Measurements from ENCODE around the gene YY1. TPM values are rescaled to one million over a fixed set of nuclear protein-coding genes. Genes with fewer than 3 reads are reported as not detected.

YY1 gene
- total RNA-seq, 1 donor from 2014 or later, result 87.5 TPM

DNA sequence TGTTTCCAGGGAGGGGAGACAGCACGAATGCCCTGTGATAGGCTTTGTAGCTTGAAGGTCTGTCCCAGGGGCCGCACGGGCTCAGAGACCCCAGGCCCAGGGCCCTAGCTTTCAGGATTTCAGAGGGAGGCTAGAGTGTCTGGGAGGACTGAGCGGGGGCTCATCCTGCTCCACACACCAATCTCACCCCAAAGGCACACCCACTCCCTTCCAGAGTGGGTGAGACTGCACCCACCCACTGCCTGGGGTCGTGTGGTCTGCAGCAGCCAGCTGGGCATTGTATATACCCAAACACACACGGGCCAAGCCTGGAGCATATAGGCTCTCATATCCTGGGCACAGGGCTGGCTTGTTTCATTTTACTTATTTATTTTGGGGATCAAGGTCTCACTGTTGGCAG, 78.4 kb downstream of the YY1 start:
- Histone ChIP-seq H3K4me2 (ENCODE audit: low read length) (no peak overlapping the region), H3K4me1 (ENCODE audit: insufficient read depth, low read length) (no peaks in the 10 kb centered on the region), H3K27ac (ENCODE audit: low read depth, low read length) (no peak overlapping the region), H3K79me2 (ENCODE audit: insufficient read depth, low read length) (no peaks in the 10 kb centered on the region), H3K27me3 (ENCODE audit: insufficient read depth, low read length) (no peaks in the 10 kb centered on the region), H2AFZ (ENCODE audit: low read depth, low read length) (no peak overlapping the region), H3K9me3 (ENCODE audit: insufficient read depth, low read depth, low read length) (no peaks in the 10 kb centered on the region), H3K9ac (ENCODE audit: low read length) (no peak overlapping the region), H3K4me3 (ENCODE audit: insufficient read depth, low read depth, low read length) (no peak overlapping the region), H3K36me3 (ENCODE audit: insufficient read depth, low read length) (no peaks in the 10 kb centered on the region), H4K20me1 (ENCODE audit: insufficient read depth, low read length) (no peaks in the 10 kb centered on the region)
- Mint-ChIP-seq H3K9me3 (ENCODE audit: unreplicated experiment) (no peaks in the 10 kb centered on the region), H3K4me1 (ENCODE audit: low read depth, unreplicated experiment) (peaks cover 2% of the 10 kb centered on the region), H3K36me3 (ENCODE audit: low read depth, unreplicated experiment) (no peaks in the 10 kb centered on the region), H3K4me3 (ENCODE audit: unreplicated experiment) (no peak overlapping the region), H3K27ac (ENCODE audit: unreplicated experiment) (no peak overlapping the region), H3K27me3 (ENCODE audit: low read depth, unreplicated experiment) (peaks cover 23% of the 10 kb centered on the region)
- FAIRE-seq, result no peak
- no peak for DNase-seq (ENCODE audit: low read depth)
- no peak for TF ChIP-seq EZH2 (IDR thresholded peaks at IDR 0.05; ENCODE audit: insufficient read depth, low read length)
- TF ChIP-seq, protein P1, sequence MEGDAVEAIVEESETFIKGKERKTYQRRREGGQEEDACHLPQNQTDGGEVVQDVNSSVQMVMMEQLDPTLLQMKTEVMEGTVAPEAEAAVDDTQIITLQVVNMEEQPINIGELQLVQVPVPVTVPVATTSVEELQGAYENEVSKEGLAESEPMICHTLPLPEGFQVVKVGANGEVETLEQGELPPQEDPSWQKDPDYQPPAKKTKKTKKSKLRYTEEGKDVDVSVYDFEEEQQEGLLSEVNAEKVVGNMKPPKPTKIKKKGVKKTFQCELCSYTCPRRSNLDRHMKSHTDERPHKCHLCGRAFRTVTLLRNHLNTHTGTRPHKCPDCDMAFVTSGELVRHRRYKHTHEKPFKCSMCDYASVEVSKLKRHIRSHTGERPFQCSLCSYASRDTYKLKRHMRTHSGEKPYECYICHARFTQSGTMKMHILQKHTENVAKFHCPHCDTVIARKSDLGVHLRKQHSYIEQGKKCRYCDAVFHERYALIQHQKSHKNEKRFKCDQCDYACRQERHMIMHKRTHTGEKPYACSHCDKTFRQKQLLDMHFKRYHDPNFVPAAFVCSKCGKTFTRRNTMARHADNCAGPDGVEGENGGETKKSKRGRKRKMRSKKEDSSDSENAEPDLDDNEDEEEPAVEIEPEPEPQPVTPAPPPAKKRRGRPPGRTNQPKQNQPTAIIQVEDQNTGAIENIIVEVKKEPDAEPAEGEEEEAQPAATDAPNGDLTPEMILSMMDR (IDR thresholded peaks at IDR 0.05; ENCODE audit: insufficient read depth, low read depth, low read length), result no peak

DNA sequence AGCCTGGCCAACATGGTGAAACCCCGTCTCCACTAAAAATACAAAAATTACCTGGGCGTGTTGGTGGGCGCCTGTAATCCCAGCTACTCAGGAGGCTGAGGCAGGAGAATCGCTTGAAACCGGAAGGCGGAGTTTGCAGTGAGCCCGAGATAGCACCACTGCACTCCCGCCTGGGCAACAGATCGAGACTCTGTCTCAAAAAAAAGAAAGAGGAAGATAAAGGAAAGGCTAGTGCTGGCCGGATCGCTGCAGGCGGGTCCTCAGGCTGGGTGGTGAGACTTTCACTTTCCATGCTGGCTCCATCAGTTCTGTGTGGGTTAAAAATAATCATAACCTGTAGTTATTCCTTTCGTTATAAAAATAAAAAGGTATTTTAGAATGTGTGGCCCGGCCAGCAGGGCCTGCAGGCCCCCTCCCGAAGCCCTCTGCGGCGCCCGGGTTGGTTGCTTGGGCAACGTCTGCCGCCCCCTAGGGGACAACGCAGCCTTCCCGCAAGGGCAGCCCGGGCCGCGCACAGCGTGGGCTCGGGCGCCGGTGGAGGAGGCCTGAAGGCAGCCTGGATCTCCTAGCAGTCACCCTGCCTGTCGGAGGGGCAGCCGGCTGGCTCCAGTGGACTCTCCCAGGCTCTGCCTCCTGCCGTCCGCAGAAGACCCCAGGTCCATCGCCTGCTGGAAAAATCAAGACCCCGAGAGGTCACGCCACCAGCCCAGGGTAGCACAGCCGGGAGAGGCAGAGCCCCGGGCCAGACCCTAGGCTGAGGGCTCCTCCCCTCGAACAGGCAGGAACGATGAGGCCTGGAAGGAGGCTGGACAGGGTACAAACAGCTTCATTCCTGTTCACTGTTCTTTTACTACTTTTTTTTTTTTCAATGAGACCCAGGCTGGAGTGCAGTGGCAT, 79.2 kb downstream of the YY1 start:
- peak overlapping the region; percentile 45 for H3K4me2 ChIP-seq (ENCODE audit: low read length)
- H3K9me3 ChIP-seq (ENCODE audit: insufficient read depth, low read depth, low read length), result no peaks in the 10 kb centered on the region
- Mint-ChIP-seq H3K4me3 (ENCODE audit: unreplicated experiment) (peak overlapping the region; percentile 45), H3K27ac (ENCODE audit: unreplicated experiment) (no peak overlapping the region), H3K36me3 (ENCODE audit: low read depth, unreplicated experiment) (no peaks in the 10 kb centered on the region), H3K4me1 (ENCODE audit: low read depth, unreplicated experiment) (peaks cover 2% of the 10 kb centered on the region), H3K27me3 (ENCODE audit: low read depth, unreplicated experiment) (peaks cover 27% of the 10 kb centered on the region), H3K9me3 (ENCODE audit: unreplicated experiment) (no peaks in the 10 kb centered on the region)
- TF ChIP-seq EZH2 (IDR thresholded peaks at IDR 0.05; ENCODE audit: insufficient read depth, low read length), result no peak
- TF ChIP-seq, protein P1 (IDR thresholded peaks at IDR 0.05; ENCODE audit: insufficient read depth, low read depth, low read length), result peak; percentile 46
- H3K27me3 ChIP-seq (ENCODE audit: insufficient read depth, low read length), result no peaks in the 10 kb centered on the region
- no peaks in the 10 kb centered on the region for H3K79me2 ChIP-seq (ENCODE audit: insufficient read depth, low read length)
- H4K20me1 ChIP-seq (ENCODE audit: insufficient read depth, low read length), result no peaks in the 10 kb centered on the region
- peak overlapping the region; percentile 32 for H2AFZ ChIP-seq (ENCODE audit: low read depth, low read length)
- no peaks in the 10 kb centered on the region for H3K4me1 ChIP-seq (ENCODE audit: insufficient read depth, low read length)
- H3K27ac ChIP-seq (ENCODE audit: low read depth, low read length), result no peak overlapping the region
- H3K36me3 ChIP-seq (ENCODE audit: insufficient read depth, low read length), result no peaks in the 10 kb centered on the region
- DNase-seq (ENCODE audit: low read depth) (peak; percentile 14), FAIRE-seq (no peak)
- no peak overlapping the region for H3K9ac ChIP-seq (ENCODE audit: low read length)
- no peak overlapping the region for H3K4me3 ChIP-seq (ENCODE audit: insufficient read depth, low read depth, low read length)

Data from astrocyte (in vitro differentiated cells and primary cell).